Liver (tissue), 9 donors: ENCODE results near the gene TLE7. TPM values are rescaled to one million over a fixed set of nuclear protein-coding genes. Genes with fewer than 3 reads are reported as not detected.
A peak's percentile ranks its signal among the peaks of the same experiment; 100 is the strongest.

Experiments
- DNase-seq: peaks from one replicate; pipeline ENCODE4 v3.0.0-alpha.2; 2017; ENCODE audit warnings: low spot score
- H3K27ac ChIP-seq, 2 donors: one replicate each; pipeline ENCODE4 v1.7.0; 2013; ENCODE audit warnings: inconsistent platforms in 2 of 2, low read length in 2 of 2, control low read depth in 1 of 2, low read depth in 1 of 2, mild to moderate bottlenecking in 1 of 2
- H3K27me3 ChIP-seq, 4 donors: one replicate each; pipeline versions ENCODE4 v1.6.1 to v1.7.0; 2013; ENCODE audit warnings: low read length in 3 of 4, inconsistent platforms in 1 of 4, mild to moderate bottlenecking in 1 of 4, moderate library complexity in 1 of 4; ENCODE audit not compliant: control insufficient read depth in 4 of 4, insufficient read depth in 4 of 4
- H3K36me3 ChIP-seq, 4 donors: one replicate each; pipeline versions ENCODE4 v1.6.1 to v1.7.0; 2013; ENCODE audit warnings: low read length in 3 of 4, mild to moderate bottlenecking in 3 of 4, low read depth in 1 of 4, moderate library complexity in 1 of 4; ENCODE audit not compliant: control insufficient read depth in 4 of 4, insufficient read depth in 3 of 4
- H3K4me1 ChIP-seq, 4 donors: one replicate each; pipeline versions ENCODE4 v1.6.1 to v1.7.0; 2013; ENCODE audit warnings: low read length in 3 of 4, mild to moderate bottlenecking in 3 of 4, moderate library complexity in 1 of 4; ENCODE audit not compliant: control insufficient read depth in 4 of 4, insufficient read depth in 4 of 4
- H3K4me3 ChIP-seq, 3 donors: one replicate each; pipeline versions ENCODE4 v1.6.1 to v1.7.0; 2013; ENCODE audit warnings: low read length in 3 of 3, control low read depth in 1 of 3, low read depth in 1 of 3, mild to moderate bottlenecking in 1 of 3
- H3K9ac ChIP-seq, 2 donors: one replicate each; pipeline ENCODE4 v1.7.0; 2013; ENCODE audit warnings: low read length in 2 of 2, mild to moderate bottlenecking in 2 of 2, moderate library complexity in 2 of 2, control low read depth in 1 of 2, low read depth in 1 of 2
- H3K9me3 ChIP-seq, 4 donors: one replicate each; pipeline versions ENCODE4 v1.6.1 to v1.7.0; 2013; ENCODE audit warnings: low read length in 3 of 4; ENCODE audit not compliant: control insufficient read depth in 4 of 4
- ATF3 ChIP-seq: IDR thresholded peaks from 2 replicates; pipeline ENCODE4 v1.6.1; 2016; ENCODE audit warnings: antibody characterized with exemption
- CTCF ChIP-seq: fragments of 150-350 bp; IDR thresholded peaks from 2 replicates; pipeline ENCODE4 v1.5.1; 2017; ENCODE audit warnings: improper control_type of control experiment, low read depth, low read length; ENCODE audit not compliant: missing input control
- EGR1 ChIP-seq, 2 donors: IDR thresholded peaks; 2 replicates each; pipeline ENCODE4 v1.6.1; 2016 to 2018; ENCODE audit warnings: antibody characterized with exemption in 2 of 2, low read depth in 2 of 2
- FOXA1 ChIP-seq: IDR thresholded peaks from 2 replicates; pipeline ENCODE4 v1.6.1; 2016; ENCODE audit warnings: antibody characterized with exemption
- FOXA2 ChIP-seq: IDR thresholded peaks from 2 replicates; pipeline ENCODE4 v1.6.1; 2016; ENCODE audit warnings: antibody characterized with exemption
- GABPA ChIP-seq, 2 donors: IDR thresholded peaks in 1 of 2; conservative IDR thresholded peaks in 1 of 2; 2 replicates each; pipeline ENCODE4 v1.6.1; 2016; ENCODE audit warnings: antibody characterized with exemption in 2 of 2, mild to moderate bottlenecking in 1 of 2, moderate library complexity in 1 of 2
- HNF4A ChIP-seq, 2 donors: conservative IDR thresholded peaks; 2 replicates each; pipeline ENCODE4 v1.6.1; 2016; ENCODE audit warnings: antibody characterized with exemption in 2 of 2, mild to moderate bottlenecking in 2 of 2
- JUND ChIP-seq, 2 donors: IDR thresholded peaks; 2 replicates each; pipeline ENCODE4 v1.6.1; 2016; ENCODE audit warnings: antibody characterized with exemption in 2 of 2
- NR2F2 ChIP-seq: IDR thresholded peaks from 2 replicates; pipeline ENCODE4 v1.6.1; 2016; ENCODE audit warnings: antibody characterized with exemption
- RAD21 ChIP-seq, 2 donors: IDR thresholded peaks; 2 replicates each; pipeline ENCODE4 v1.6.1; 2016; ENCODE audit warnings: antibody characterized with exemption in 2 of 2, mild to moderate bottlenecking in 2 of 2
- RXRA ChIP-seq, 2 donors: IDR thresholded peaks; 2 replicates each; pipeline ENCODE4 v1.6.1; 2017 to 2018; ENCODE audit warnings: antibody characterized with exemption in 2 of 2, mild to moderate bottlenecking in 1 of 2
- TAF1 ChIP-seq: conservative IDR thresholded peaks from 2 replicates; pipeline ENCODE4 v1.6.1; 2016; ENCODE audit warnings: antibody characterized with exemption, mild to moderate bottlenecking
- YY1 ChIP-seq: IDR thresholded peaks from 2 replicates; pipeline ENCODE4 v1.6.1; 2016; ENCODE audit warnings: antibody characterized with exemption, mild to moderate bottlenecking
- WGBS: extraction: QIAGEN DNeasy Blood & Tissue Kit; methylation state at CpG from one replicate; pipeline ENCODE4 v1.1.7; 2013; 5-methylcytosine and 5-hydroxymethylcytosine counted together
- polyA plus RNA-seq, 2 donors: library from polyadenylated mRNA; stranded (reverse) in 1 of 2; unstranded in 1 of 2; fragments of 200-250 nt in 1 of 2; fragments of >200 nt in 1 of 2; fragmentation: Nextera tagmentation in 1 of 2; extraction: Ambion mirVana in 1 of 2; gene quantifications; one replicate each; pipeline versions ENCODE4 v1.2.1 to v1.2.3, GENCODE V29; 2013 to 2015
- total RNA-seq, 2 donors: library from RNA; depleted of rRNA; stranded (reverse); fragments of >200 nt; gene quantifications; one replicate each; pipeline ENCODE4 v1.2.3, GENCODE V29; 2014
- donor health status: healthy.
- donor health status: healthy.
- donor health status: healthy.
- donor health status: healthy.
- donor health status: healthy.

The TLE7 gene
- total and polyA plus RNA-seq, 4 donors = not detected

GRCh38 chr16:71482569-71482968 lies 40.7 kb upstream of the TLE7 start:
- H3K4me3 ChIP-seq = no peak overlapping the region
- no peaks in the 10 kb centered on the region for H3K9me3 ChIP-seq
- DNase-seq = no peak
- H3K4me1 ChIP-seq = peaks cover 2 to 27% (median 18%) of the 10 kb centered on the region in 4 donors
- TF ChIP-seq FOXA2 (no peak), HNF4A (conservative IDR thresholded peaks at IDR 0.05) (peak; percentile 54 to 62), RAD21 (IDR thresholded peaks at IDR 0.05) (no peak), GABPA (IDR thresholded peaks at IDR 0.05 in 1 of 2, conservative IDR thresholded peaks at IDR 0.05 in 1 of 2) (peak in 1 of 2 donors; percentile 13), FOXA1 (no peak)
- no peak overlapping the region for H3K27ac ChIP-seq
- no peak overlapping the region for H3K9ac ChIP-seq
- H3K36me3 ChIP-seq = peaks cover 0 to 9% (median 4%) of the 10 kb centered on the region in 4 donors
- 62% methylated on average over 5 of the region's 5 CpGs for WGBS
- no peaks in the 10 kb centered on the region for H3K27me3 ChIP-seq

- 94% methylated on average over 2 of the region's 2 CpGs for WGBS
- H3K27ac ChIP-seq = no peak overlapping the region
- no peak for DNase-seq
- no peak for TF ChIP-seq EGR1 (IDR thresholded peaks at IDR 0.05; ENCODE audit: low read depth in 2 of 2)
- TF ChIP-seq RAD21 (IDR thresholded peaks at IDR 0.05) = no peak
- TF ChIP-seq RXRA (IDR thresholded peaks at IDR 0.05) = no peak
- TF ChIP-seq YY1 = no peak
- TF ChIP-seq NR2F2 = no peak
- no peak for TF ChIP-seq ATF3
- no peak for TF ChIP-seq JUND (IDR thresholded peaks at IDR 0.05)
- TF ChIP-seq TAF1 = no peak
- peaks cover 2 to 27% (median 18%) of the 10 kb centered on the region in 4 donors for H3K4me1 ChIP-seq
- H3K36me3 ChIP-seq = peaks cover 0 to 25% (median 18%) of the 10 kb centered on the region in 4 donors
- H3K9ac ChIP-seq = no peak overlapping the region
- H3K9me3 ChIP-seq = no peaks in the 10 kb centered on the region
- H3K4me3 ChIP-seq = no peak overlapping the region
- H3K27me3 ChIP-seq = no peaks in the 10 kb centered on the region
Measured at GRCh38 chr16:71480956-71481355, 39.1 kb upstream of the TLE7 start.

- no peaks in the 10 kb centered on the region for H3K9me3 ChIP-seq
- no peak overlapping the region for H3K4me3 ChIP-seq
- peaks cover 0 to 38% (median 28%) of the 10 kb centered on the region in 4 donors for H3K36me3 ChIP-seq
- WGBS = 71% methylated on average over 3 of the region's 3 CpGs
- no peak overlapping the region for H3K9ac ChIP-seq
- H3K27me3 ChIP-seq = no peaks in the 10 kb centered on the region
- no peak overlapping the region for H3K27ac ChIP-seq
- no peak for TF ChIP-seq HNF4A (conservative IDR thresholded peaks at IDR 0.05)
- TF ChIP-seq RAD21 (IDR thresholded peaks at IDR 0.05) = peak; percentile 70 to 73
- peak; percentile 41 for TF ChIP-seq CTCF
- no peak for DNase-seq
- H3K4me1 ChIP-seq = peaks cover 2 to 22% (median 16%) of the 10 kb centered on the region in 4 donors
Measured at GRCh38 chr16:71479420-71479819, 37.6 kb upstream of the TLE7 start.
